KMS-11 (cell line): ENCODE results near the gene ZG16.

Experiments
- H2AFZ ChIP-seq: fragments of 200-600 bp; sonication (generic); 2 replicates; pipeline ENCODE4 v1.6.1; 2016; ENCODE audit warnings: antibody characterized with exemption, mixed run types, low read depth
- H3K27ac ChIP-seq: fragments of 200-600 bp; sonication (generic); 2 replicates; pipeline ENCODE4 v1.6.1; 2016; ENCODE audit warnings: mild to moderate bottlenecking, mixed run types
- H3K27me3 ChIP-seq: fragments of 200-600 bp; sonication (generic); 2 replicates; pipeline ENCODE4 v1.6.1; 2017; ENCODE audit warnings: mild to moderate bottlenecking, low read depth, mixed run types, moderate library complexity; ENCODE audit not compliant: insufficient read depth
- H3K36me3 ChIP-seq: fragments of 200-600 bp; sonication (generic); 2 replicates; pipeline ENCODE4 v1.6.1; 2017; ENCODE audit warnings: mild to moderate bottlenecking, mixed run types; ENCODE audit not compliant: insufficient read depth
- H3K4me1 ChIP-seq: fragments of 200-600 bp; sonication (generic); 2 replicates; pipeline ENCODE4 v1.6.1; 2016; ENCODE audit warnings: mild to moderate bottlenecking, low read depth, mixed run types; ENCODE audit not compliant: poor library complexity, severe bottlenecking
- H3K4me2 ChIP-seq: fragments of 200-600 bp; sonication (generic); 2 replicates; pipeline ENCODE4 v1.7.0; 2016; ENCODE audit warnings: mild to moderate bottlenecking, mixed run types
- H3K4me3 ChIP-seq: fragments of 200-600 bp; sonication (generic); IDR thresholded peaks from 2 replicates; pipeline ENCODE4 v1.6.1; 2017; ENCODE audit warnings: low read depth, low read length, mixed read lengths; ENCODE audit not compliant: insufficient read depth
- H3K79me2 ChIP-seq: fragments of 200-600 bp; sonication (generic); 2 replicates; pipeline ENCODE4 v1.6.1; 2016; ENCODE audit warnings: low read depth, mixed run types; ENCODE audit not compliant: insufficient read depth
- H3K9ac ChIP-seq: fragments of 200-600 bp; sonication (generic); 2 replicates; pipeline ENCODE4 v1.6.1; 2016; ENCODE audit warnings: mild to moderate bottlenecking, mixed run types
- H4K20me1 ChIP-seq: fragments of 200-600 bp; sonication (generic); 2 replicates; pipeline ENCODE4 v1.6.1; 2016; ENCODE audit warnings: mild to moderate bottlenecking, mixed run types; ENCODE audit not compliant: insufficient read depth
- CTCF ChIP-seq: fragments of 200-600 bp; sonication (generic); conservative IDR thresholded peaks from 2 replicates; pipeline ENCODE4 v1.6.1; 2017; ENCODE audit warnings: low read depth, mild to moderate bottlenecking, antibody characterized with exemption, low read length, moderate library complexity, mixed read lengths

Gene ZG16

GRCh38 chr16:29809031-29809747 is 31.1 kb downstream of the ZG16 start:
- no peaks in the 10 kb centered on the region for H3K27me3 ChIP-seq
- no peak overlapping the region for H3K4me3 ChIP-seq
- H3K4me1 ChIP-seq, result peaks cover 45% of the 10 kb centered on the region
- H3K4me2 ChIP-seq, result peak overlapping the region; percentile 83
- TF ChIP-seq CTCF, result no peak
- H3K27ac ChIP-seq, result peak overlapping the region; percentile 96; the same call in 1 of the 2 replicates
- peaks cover 33% of the 10 kb centered on the region for H3K79me2 ChIP-seq
- no peak overlapping the region for H2AFZ ChIP-seq
- no peaks in the 10 kb centered on the region for H4K20me1 ChIP-seq
- H3K9ac ChIP-seq, result peak overlapping the region; percentile 89; the same call in 1 of the 2 replicates
- H3K36me3 ChIP-seq, result peaks cover 6% of the 10 kb centered on the region; the same call in 1 of the 2 replicates

GRCh38 chr16:29809850-29810698 is 32.0 kb downstream of the ZG16 start:
- peaks cover 33% of the 10 kb centered on the region for H3K79me2 ChIP-seq
- H3K27ac ChIP-seq, result peak overlapping the region; percentile 50; the same call in 1 of the 2 replicates
- no peak overlapping the region for H3K4me3 ChIP-seq
- H3K27me3 ChIP-seq, result no peaks in the 10 kb centered on the region
- no peaks in the 10 kb centered on the region for H4K20me1 ChIP-seq
- peaks cover 44% of the 10 kb centered on the region for H3K4me1 ChIP-seq
- H3K4me2 ChIP-seq, result peak overlapping the region; percentile 83
- no peak overlapping the region for H2AFZ ChIP-seq
- TF ChIP-seq CTCF, result no peak
- peaks cover 6% of the 10 kb centered on the region; the same call in 1 of the 2 replicates for H3K36me3 ChIP-seq
- H3K9ac ChIP-seq, result 0 out of 2 replicates have a peak overlapping the region, but pooled peaks have one; percentile 33

DNA sequence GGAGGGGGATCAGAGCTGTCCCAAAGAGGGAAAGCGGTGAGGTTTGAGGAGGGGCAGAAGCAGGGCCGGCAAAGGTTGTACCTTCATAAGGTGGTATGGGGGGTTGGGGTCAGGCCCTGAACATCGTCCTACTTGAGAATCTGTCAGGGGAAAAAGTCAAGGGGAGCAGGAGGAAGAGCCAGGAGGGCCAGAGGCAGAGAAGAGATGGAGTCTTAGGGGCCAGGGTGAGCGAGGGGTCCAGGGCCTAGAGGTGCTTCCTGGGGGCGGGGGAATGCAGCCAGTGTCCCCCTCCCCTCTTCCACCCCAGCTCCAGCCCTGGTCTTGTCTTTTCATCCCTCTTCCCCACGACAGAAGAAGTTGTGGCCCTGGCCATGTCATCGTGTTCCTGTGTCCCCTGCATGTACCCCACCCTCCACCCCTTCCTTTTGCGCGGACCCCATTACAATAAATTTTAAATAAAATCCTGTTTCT is 32.7 kb downstream of the ZG16 start:
- TF ChIP-seq CTCF, result no peak
- Histone ChIP-seq H2AFZ (no peak overlapping the region), H3K9ac (peak overlapping the region; percentile 33; the same call in 1 of the 2 replicates), H3K27me3 (no peaks in the 10 kb centered on the region), H3K4me1 (peaks cover 48% of the 10 kb centered on the region), H3K4me2 (peak overlapping the region; percentile 83), H3K4me3 (no peak overlapping the region), H3K79me2 (peaks cover 33% of the 10 kb centered on the region), H3K36me3 (peaks cover 6% of the 10 kb centered on the region; the same call in 1 of the 2 replicates), H4K20me1 (no peaks in the 10 kb centered on the region), H3K27ac (peak overlapping the region; percentile 50; the same call in 1 of the 2 replicates)

- no peak for TF ChIP-seq CTCF
- Histone ChIP-seq H3K4me1 (peaks cover 48% of the 10 kb centered on the region), H3K27me3 (no peaks in the 10 kb centered on the region), H3K9ac (peak overlapping the region; percentile 33; the same call in 1 of the 2 replicates), H2AFZ (peak overlapping the region; percentile 47; the same call in 1 of the 2 replicates), H3K27ac (peak overlapping the region; percentile 50), H4K20me1 (no peaks in the 10 kb centered on the region), H3K79me2 (peaks cover 33% of the 10 kb centered on the region), H3K4me2 (peak overlapping the region; percentile 83), H3K36me3 (peaks cover 6% of the 10 kb centered on the region; the same call in 1 of the 2 replicates), H3K4me3 (no peak overlapping the region)
Observed at GRCh38 chr16:29811170-29811895, 33.3 kb downstream of the ZG16 start.
